ENCODE measurements around the gene MBIP. TPM values are rescaled to one million over a fixed set of nuclear protein-coding genes. Genes with fewer than 3 reads are reported as not detected.

Gene MBIP
- 9.8 and 11.6 TPM in 2 replicates for total RNA-seq

GRCh38 chr14:36320200-36320896 lies at the start of gene MBIP:
Gene MBIP, minus strand, starts transcription at chr14:36320637. Its CDS starts 49 bp downstream, at chr14:36320588.

Other genes starting within 250 kb of the MBIP start
- gene PTCSC3, start 143.9 kb downstream of the MBIP start, total RNA-seq, result not detected in 2 replicates
- not detected in 2 replicates for gene NKX2-1, start 199.6 kb upstream of the MBIP start, total RNA-seq

Measured in smooth muscle cell of the umbilical artery (primary cell).